Liver (tissue), 3 donors: Measurements from ENCODE around the gene USP21.

ENCODE experiments used
- CTCF ChIP-seq: fragments of 150-350 bp; IDR thresholded peaks from 2 replicates; pipeline ENCODE4 v1.5.1; 2017; ENCODE audit warnings: improper control_type of control experiment, low read depth, low read length; ENCODE audit not compliant: missing input control
- SP1 ChIP-seq: IDR thresholded peaks from 2 replicates; pipeline ENCODE4 v1.6.1; 2018; ENCODE audit warnings: antibody characterized with exemption, mild to moderate bottlenecking
- donor health status: healthy.
- donor health status: healthy.

DNA sequence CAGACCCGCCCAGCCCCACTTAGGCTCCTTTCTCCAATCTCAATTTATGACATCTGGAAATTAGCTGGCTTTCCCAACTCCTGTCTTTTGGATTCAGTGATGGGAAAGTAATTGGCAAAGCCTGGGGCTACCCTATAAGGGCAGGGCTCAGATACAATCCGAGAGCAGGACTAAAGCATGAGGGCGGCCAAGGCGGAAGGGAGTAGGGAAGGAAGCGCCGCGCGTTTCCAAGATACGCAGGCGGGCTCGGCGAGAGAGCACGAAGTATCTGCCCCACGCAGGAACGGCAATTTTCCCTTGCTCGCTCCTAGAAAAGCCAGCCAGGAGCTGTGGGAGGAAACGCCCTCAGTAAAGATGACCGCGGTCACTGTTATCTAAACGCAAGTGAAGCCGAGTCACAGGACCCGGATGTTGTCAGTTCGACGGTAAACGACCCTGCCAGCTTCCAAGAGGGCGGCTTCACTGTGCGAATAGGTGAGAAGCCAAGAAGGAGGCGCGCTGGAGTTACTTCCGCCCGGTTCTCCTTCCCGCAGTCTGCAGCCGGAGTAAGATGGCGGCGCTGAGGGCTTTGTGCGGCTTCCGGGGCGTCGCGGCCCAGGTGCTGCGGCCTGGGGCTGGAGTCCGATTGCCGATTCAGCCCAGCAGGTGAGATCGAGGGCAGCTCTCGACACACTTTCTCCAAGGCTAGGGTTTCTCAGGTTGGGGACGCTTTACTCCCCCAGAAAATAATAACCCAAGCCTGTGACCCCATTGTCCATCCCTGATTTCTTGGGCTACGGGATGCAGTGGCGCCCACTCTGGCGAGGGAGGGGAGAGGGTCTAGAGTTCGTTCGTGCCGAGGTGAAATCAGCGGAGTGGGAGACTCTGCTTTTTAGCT, 42.8 kb downstream of the USP21 start, which contains the start of gene NDUFS2:
- TF ChIP-seq CTCF (no peak), SP1 (peak; percentile 65)
